HG03571 (cell line): ENCODE data around the gene ATP8A2.
"Not testable (repeated sequence)": the region's sequence is repeated elsewhere in the genome, so short reads cannot be mapped to it uniquely, and the experiment has no call there.

Source experiments
- ATAC-seq: cut with Tn5 transposase; IDR thresholded peaks from one replicate; pipeline ENCODE4 v1.9.1; 2021; ENCODE audit not compliant: unreplicated experiment

ATP8A2 gene

GRCh38 chr13:25457566-25457965 lies 85.8 kb downstream of the ATP8A2 start:
- ATAC-seq: no peak

- no peak for ATAC-seq
These were observed 90.7 kb downstream of the ATP8A2 start for GRCh38 chr13:25462301-25463125.

- ATAC-seq: no peak
These were observed 91.7 kb downstream of the ATP8A2 start for GRCh38 chr13:25463496-25463895.

- no peak for ATAC-seq
These were observed 95.1 kb downstream of the ATP8A2 start for GRCh38 chr13:25466880-25467279.

GRCh38 chr13:25468325-25469168 lies 96.8 kb downstream of the ATP8A2 start:
- ATAC-seq: no peak

- no peak for ATAC-seq
These were observed 97.4 kb downstream of the ATP8A2 start for GRCh38 chr13:25469169-25469525.

- no peak for ATAC-seq
These were observed 102.1 kb downstream of the ATP8A2 start for GRCh38 chr13:25473864-25474263.

- ATAC-seq: no peak
These were observed 106.4 kb downstream of the ATP8A2 start for GRCh38 chr13:25478186-25478585.

GRCh38 chr13:25489238-25489637 lies 117.5 kb downstream of the ATP8A2 start:
- no peak for ATAC-seq

- no peak for ATAC-seq
These were observed 118.5 kb downstream of the ATP8A2 start for GRCh38 chr13:25490236-25490635.

GRCh38 chr13:25493931-25494640 lies 122.3 kb downstream of the ATP8A2 start:
- no peak for ATAC-seq

- ATAC-seq: no peak
These were observed 123.1 kb downstream of the ATP8A2 start for GRCh38 chr13:25494698-25495411.

GRCh38 chr13:25501231-25501630 lies 129.5 kb downstream of the ATP8A2 start:
- ATAC-seq: no peak

- no peak for ATAC-seq
These were observed 130.3 kb downstream of the ATP8A2 start for GRCh38 chr13:25502031-25502430.

GRCh38 chr13:25502551-25502950 lies 130.8 kb downstream of the ATP8A2 start:
- ATAC-seq: no peak

GRCh38 chr13:25503856-25504255 lies 132.1 kb downstream of the ATP8A2 start:
- no peak for ATAC-seq

- no peak for ATAC-seq
These were observed 136.1 kb downstream of the ATP8A2 start for GRCh38 chr13:25507841-25508240.

- not testable (repeated sequence) for ATAC-seq
These were observed 141.3 kb downstream of the ATP8A2 start for GRCh38 chr13:25513060-25513459.

GRCh38 chr13:25518441-25518840 lies 146.7 kb downstream of the ATP8A2 start:
- ATAC-seq: no peak

GRCh38 chr13:25525884-25526283 lies 154.1 kb downstream of the ATP8A2 start:
- ATAC-seq: no peak

- ATAC-seq: no peak
These were observed 156.5 kb downstream of the ATP8A2 start for GRCh38 chr13:25528266-25528665.
